ENCODE data around the gene SUGP2.

GRCh38 chr19:19064098-19064722 is 30.9 kb upstream of the SUGP2 start:
- TF ChIP-seq CTCF (IDR thresholded peaks at IDR 0.05) (no peak), POLR2A (IDR thresholded peaks at IDR 0.05) (no peak)

Data from prostate gland (tissue), 2 donors.